Activated B cell treated with CpG ODN at 0.5 μM for 24 hours (primary cell): ENCODE results near the gene WNT7A. TPM values are rescaled to one million over a fixed set of nuclear protein-coding genes. Genes with fewer than 3 reads are reported as not detected.

Source experiments
- ATAC-seq: fragments of 200-7000 bp; cut with Tn5 transposase; one replicate; pipeline ENCODE4 v1.10.0; 2021; ENCODE audit warnings: low read depth, mild to moderate bottlenecking, moderate library complexity
- CTCF ChIA-PET: fragments of 350-600 bp; sonication (Branson Sonifier 250); formaldehyde crosslinking; loops from one replicate; lab custom pipeline; 2021; ENCODE audit warnings: antibody characterized with exemption; lab: Charles Lee
- POLR2A ChIA-PET: fragments of 350-600 bp; sonication (Branson Sonifier 250); formaldehyde crosslinking; loops from one replicate; lab custom pipeline; 2021; ENCODE audit warnings: antibody characterized with exemption; lab: Charles Lee
- DNase-seq: peaks from one replicate; pipeline ENCODE4 v3.0.0; 2022
- H3K27ac Mint-ChIP-seq: one replicate; pipeline ENCODE4 v1.8.0; 2020; ENCODE audit warnings: mixed read lengths
- H3K27me3 Mint-ChIP-seq: one replicate; pipeline ENCODE4 v1.8.0; 2021; ENCODE audit warnings: mixed read lengths
- H3K36me3 Mint-ChIP-seq: one replicate; pipeline ENCODE4 v1.8.0; 2021; ENCODE audit warnings: low read depth, mixed read lengths
- H3K4me1 Mint-ChIP-seq: one replicate; pipeline ENCODE4 v1.8.0; 2021; ENCODE audit warnings: mixed read lengths
- H3K4me3 Mint-ChIP-seq: one replicate; pipeline ENCODE4 v1.8.0; 2020; ENCODE audit warnings: mild to moderate bottlenecking, mixed read lengths
- H3K9me3 Mint-ChIP-seq: one replicate; pipeline ENCODE4 v1.8.0; 2020; ENCODE audit warnings: mixed read lengths
- CTCF ChIP-seq: fragments of 200-600 bp; IDR thresholded peaks from one replicate; pipeline ENCODE4 v1.8.0; 2022; ENCODE audit warnings: antibody characterized with exemption, mild to moderate bottlenecking
- intact Hi-C: fragments of 100-400 bp; cut with micrococcal nuclease; formaldehyde crosslinking; loops from one replicate; pipeline ENCODE4 v1.15.1; 2024
- total RNA-seq: library from RNA; stranded (reverse); gene quantifications from 2 replicates; pipeline ENCODE4 v1.2.3, GENCODE V29; 2022

The WNT7A gene
- total RNA-seq, 1 donor from 2014 or later, result not detected

- intact Hi-C loops, result no loop called here
- ChIA-PET POLR2A (no interaction called here), CTCF (no interaction called here)
- no peak overlapping the region for H3K27ac Mint-ChIP-seq
- no peaks in the 10 kb centered on the region for H3K36me3 Mint-ChIP-seq
- DNase-seq (no peak), ATAC-seq (no peak)
- no peak for TF ChIP-seq CTCF
- H3K27me3 Mint-ChIP-seq, result peaks cover 2% of the 10 kb centered on the region
- no peak overlapping the region for H3K4me3 Mint-ChIP-seq
- peaks cover 4% of the 10 kb centered on the region for H3K9me3 Mint-ChIP-seq
- H3K4me1 Mint-ChIP-seq, result no peaks in the 10 kb centered on the region
Observed at GRCh38 chr3:13825821-13826220, 54.0 kb downstream of the WNT7A start.

GRCh38 chr3:13825311-13825579 is 54.6 kb downstream of the WNT7A start:
- peaks cover 4% of the 10 kb centered on the region for H3K9me3 Mint-ChIP-seq
- ChIA-PET POLR2A (no interaction called here), CTCF (no interaction called here)
- intact Hi-C loops, result no loop called here
- no peaks in the 10 kb centered on the region for H3K36me3 Mint-ChIP-seq
- no peak overlapping the region for H3K27ac Mint-ChIP-seq
- DNase-seq, result no peak
- ATAC-seq, result no peak
- H3K4me1 Mint-ChIP-seq, result no peaks in the 10 kb centered on the region
- no peak for TF ChIP-seq CTCF
- H3K4me3 Mint-ChIP-seq, result no peak overlapping the region
- H3K27me3 Mint-ChIP-seq, result no peaks in the 10 kb centered on the region

- CTCF ChIA-PET, result no interaction called here
- H3K4me3 Mint-ChIP-seq, result no peak overlapping the region
Observed at GRCh38 chr3:13824521-13825310, 55.2 kb downstream of the WNT7A start.

GRCh38 chr3:13823692-13824091 is 56.2 kb downstream of the WNT7A start:
- H3K36me3 Mint-ChIP-seq, result no peaks in the 10 kb centered on the region
- CTCF ChIA-PET, result no interaction called here
- intact Hi-C loops, result no loop called here
- no peak overlapping the region for H3K27ac Mint-ChIP-seq
- no peaks in the 10 kb centered on the region for H3K4me1 Mint-ChIP-seq
- no peaks in the 10 kb centered on the region for H3K27me3 Mint-ChIP-seq
- peaks cover 4% of the 10 kb centered on the region for H3K9me3 Mint-ChIP-seq
- ATAC-seq, result no peak
- DNase-seq, result no peak
- POLR2A ChIA-PET, result no interaction called here
- TF ChIP-seq CTCF, result no peak
- H3K4me3 Mint-ChIP-seq, result no peak overlapping the region

More at GRCh38 chr3:13824521-13825310, 55.2 kb downstream of the WNT7A start:
- H3K36me3 Mint-ChIP-seq, result no peaks in the 10 kb centered on the region
- no peaks in the 10 kb centered on the region for H3K4me1 Mint-ChIP-seq
- H3K9me3 Mint-ChIP-seq, result peaks cover 4% of the 10 kb centered on the region
- intact Hi-C loops, result no loop called here
- no peaks in the 10 kb centered on the region for H3K27me3 Mint-ChIP-seq
- no peak for ATAC-seq
- DNase-seq, result no peak
- TF ChIP-seq CTCF, result no peak
- POLR2A ChIA-PET, result no interaction called here
- no peak overlapping the region for H3K27ac Mint-ChIP-seq

- no peaks in the 10 kb centered on the region for H3K27me3 Mint-ChIP-seq
- H3K9me3 Mint-ChIP-seq, result peaks cover 4% of the 10 kb centered on the region
- POLR2A ChIA-PET, result no interaction called here
- ATAC-seq (no peak), DNase-seq (no peak)
- H3K27ac Mint-ChIP-seq, result no peak overlapping the region
- no peak for TF ChIP-seq CTCF
- intact Hi-C loops, result no loop called here
- CTCF ChIA-PET, result no interaction called here
- no peaks in the 10 kb centered on the region for H3K36me3 Mint-ChIP-seq
- no peaks in the 10 kb centered on the region for H3K4me1 Mint-ChIP-seq
- no peak overlapping the region for H3K4me3 Mint-ChIP-seq
Observed at GRCh38 chr3:13822871-13823585, 56.8 kb downstream of the WNT7A start.
